ENCODE data around the gene UMOD. TPM values are rescaled to one million over a fixed set of nuclear protein-coding genes. Genes with fewer than 3 reads are reported as not detected.

UMOD gene
- total RNA-seq, 1 experiment from 2014 or later: not detected

- no peaks in the 10 kb centered on the region for H3K9me2 ChIP-seq (ENCODE audit: insufficient read depth)
- H3K4me2 ChIP-seq: no peak overlapping the region
- H3K4me1 ChIP-seq (replicated peaks; ENCODE audit: insufficient read depth): no peaks in the 10 kb centered on the region
- H3K27me3 ChIP-seq (ENCODE audit: insufficient read depth, low read depth): peaks cover 14% of the 10 kb centered on the region; the same call in 1 of the 2 replicates
- no peak overlapping the region for H3K27ac ChIP-seq
- intact Hi-C loops (cut with micrococcal nuclease; ENCODE audit: unreplicated experiment): no loop called here
- H3F3A ChIP-seq (ENCODE audit: insufficient read depth, low read depth): no peaks in the 10 kb centered on the region
- H3K79me2 ChIP-seq (ENCODE audit: low read depth): no peaks in the 10 kb centered on the region
- no peak overlapping the region for H2AFZ ChIP-seq
- no peak overlapping the region for H3K4me3 ChIP-seq
- H3K9me3 ChIP-seq (ENCODE audit: insufficient read depth, low read depth): no peaks in the 10 kb centered on the region
- no peaks in the 10 kb centered on the region for H3K36me3 ChIP-seq (ENCODE audit: low read depth)
- TF ChIP-seq CTCF (conservative IDR thresholded peaks at IDR 0.05): no peak
- TF ChIP-seq EZH2 (IDR thresholded peaks at IDR 0.05; ENCODE audit: low read depth): no peak
- ChIA-PET CTCF (no interaction called here), POLR2A (ENCODE audit: unreplicated experiment) (no interaction called here)
- no TSS peak for BruUV-seq (replicated peaks)
- no peaks in the 10 kb centered on the region for H4K20me1 ChIP-seq (ENCODE audit: insufficient read depth)
- DNase-seq: no peak
Observed at GRCh38 chr16:20396846-20397467, 44.4 kb upstream of the UMOD start.

- no peaks in the 10 kb centered on the region for H3F3A ChIP-seq (ENCODE audit: insufficient read depth, low read depth)
- H3K9me2 ChIP-seq (ENCODE audit: insufficient read depth): no peaks in the 10 kb centered on the region
- CTCF ChIA-PET: no interaction called here
- H3K36me3 ChIP-seq (ENCODE audit: low read depth): no peaks in the 10 kb centered on the region
- BruUV-seq (replicated peaks): no TSS peak
- no peak for DNase-seq
- no peak for TF ChIP-seq CTCF (conservative IDR thresholded peaks at IDR 0.05)
- no peak for TF ChIP-seq EZH2 (IDR thresholded peaks at IDR 0.05; ENCODE audit: low read depth)
- H3K27me3 ChIP-seq (ENCODE audit: insufficient read depth, low read depth): peaks cover 7% of the 10 kb centered on the region; the same call in 1 of the 2 replicates
- H2AFZ ChIP-seq: no peak overlapping the region
- H3K9me3 ChIP-seq (ENCODE audit: insufficient read depth, low read depth): no peaks in the 10 kb centered on the region
- no peak overlapping the region for H3K27ac ChIP-seq
- no peaks in the 10 kb centered on the region for H4K20me1 ChIP-seq (ENCODE audit: insufficient read depth)
- POLR2A ChIA-PET (ENCODE audit: unreplicated experiment): no interaction called here
- intact Hi-C loops (cut with micrococcal nuclease; ENCODE audit: unreplicated experiment): no loop called here
- H3K4me3 ChIP-seq: no peak overlapping the region
- H3K79me2 ChIP-seq (ENCODE audit: low read depth): no peaks in the 10 kb centered on the region
- no peak overlapping the region for H3K4me2 ChIP-seq
- H3K4me1 ChIP-seq (replicated peaks; ENCODE audit: insufficient read depth): no peaks in the 10 kb centered on the region
Observed at GRCh38 chr16:20395946-20396345, 43.4 kb upstream of the UMOD start.

GRCh38 chr16:20393801-20394577 is 41.5 kb upstream of the UMOD start:
- no peak for DNase-seq
- Histone ChIP-seq H3F3A (ENCODE audit: insufficient read depth, low read depth) (no peaks in the 10 kb centered on the region), H3K9me3 (ENCODE audit: insufficient read depth, low read depth) (no peaks in the 10 kb centered on the region), H3K9me2 (ENCODE audit: insufficient read depth) (no peaks in the 10 kb centered on the region), H3K4me1 (replicated peaks; ENCODE audit: insufficient read depth) (no peaks in the 10 kb centered on the region), H3K4me3 (no peak overlapping the region), H2AFZ (no peak overlapping the region), H4K20me1 (ENCODE audit: insufficient read depth) (no peaks in the 10 kb centered on the region), H3K27ac (no peak overlapping the region), H3K4me2 (no peak overlapping the region), H3K79me2 (ENCODE audit: low read depth) (no peaks in the 10 kb centered on the region), H3K27me3 (ENCODE audit: insufficient read depth, low read depth) (peaks cover 7% of the 10 kb centered on the region; the same call in 1 of the 2 replicates), H3K36me3 (ENCODE audit: low read depth) (no peaks in the 10 kb centered on the region)
- TF ChIP-seq EZH2 (IDR thresholded peaks at IDR 0.05; ENCODE audit: low read depth) (no peak), CTCF (conservative IDR thresholded peaks at IDR 0.05) (no peak)
- intact Hi-C loops (cut with micrococcal nuclease; ENCODE audit: unreplicated experiment): no loop called here
- ChIA-PET CTCF (no interaction called here), POLR2A (ENCODE audit: unreplicated experiment) (no interaction called here)
- no TSS peak for BruUV-seq (replicated peaks)
